PC-3 (cell line): ENCODE results near the gene LASP1NB.
"Not testable (repeated sequence)": the region's sequence is repeated elsewhere in the genome, so short reads cannot be mapped to it uniquely, and the experiment has no call there.

Experiments
- ATAC-seq: fragments of 200-7000 bp; cut with Tn5 transposase; 2 replicates; pipeline ENCODE4 v1.9.1; 2020; ENCODE audit warnings: mild to moderate bottlenecking, moderate library complexity
- BruUV-seq: library from RNA; stranded (reverse); fragments of 400-500 nt; replicated peaks from 2 replicates; lab custom pipeline; 2021; lab: Mats Ljungman, UMichigan
- CTCF ChIA-PET: fragments of 300-600 bp; sonication (Branson Sonifier 250); formaldehyde crosslinking; loops from one replicate; lab custom pipeline; 2022; ENCODE audit warnings: antibody characterized with exemption; lab: Charles Lee
- POLR2A ChIA-PET: fragments of 300-600 bp; sonication (Branson Sonifier 250); formaldehyde crosslinking; loops from one replicate; lab custom pipeline; 2022; ENCODE audit warnings: antibody characterized with exemption; ENCODE audit not compliant: unreplicated experiment; lab: Charles Lee
- DNase-seq: peaks from one replicate; pipeline ENCODE4 v3.0.0-alpha.2; 2015
- H2AFZ ChIP-seq: fragments of 300-600 bp; sonication (generic); 2 replicates; pipeline ENCODE4 v1.6.0; 2016; ENCODE audit warnings: antibody characterized with exemption, low read length
- H3F3A ChIP-seq: fragments of 300-600 bp; sonication (generic); one replicate; pipeline ENCODE4 v1.6.0; 2017; ENCODE audit warnings: antibody characterized with exemption, low read length, control low read depth, mild to moderate bottlenecking; ENCODE audit not compliant: unreplicated experiment
- H3K27ac ChIP-seq: fragments of 300-600 bp; sonication (generic); 2 replicates; pipeline ENCODE4 v1.5.1; 2016; ENCODE audit warnings: mild to moderate bottlenecking, low read length
- H3K27me3 ChIP-seq: fragments of 300-600 bp; sonication (generic); 2 replicates; pipeline ENCODE4 v1.6.1; 2016; ENCODE audit warnings: low read length, mixed read lengths
- H3K36me3 ChIP-seq: fragments of 300-600 bp; sonication (generic); 2 replicates; pipeline ENCODE4 v1.6.1; 2016; ENCODE audit warnings: low read depth, mixed run types, low read length, mixed read lengths
- H3K4me1 ChIP-seq: fragments of 300-600 bp; sonication (generic); 2 replicates; pipeline ENCODE4 v1.5.1; 2016; ENCODE audit warnings: low read length; ENCODE audit not compliant: insufficient read depth
- H3K4me2 ChIP-seq: fragments of 300-600 bp; sonication (generic); 2 replicates; pipeline ENCODE4 v1.6.0; 2016; ENCODE audit warnings: low read length
- H3K4me3 ChIP-seq: fragments of 300-600 bp; sonication (generic); 2 replicates; pipeline ENCODE4 v1.5.1; 2016; ENCODE audit warnings: mild to moderate bottlenecking, low read length, mixed read lengths
- H3K79me2 ChIP-seq: fragments of 300-600 bp; sonication (generic); 2 replicates; pipeline ENCODE4 v1.6.1; 2017; ENCODE audit warnings: low read length, mixed read lengths
- H3K9ac ChIP-seq: fragments of 300-600 bp; sonication (generic); 2 replicates; pipeline ENCODE4 v1.6.0; 2016; ENCODE audit warnings: mild to moderate bottlenecking, low read length
- H3K9me2 ChIP-seq: fragments of 300-600 bp; sonication (generic); replicated peaks from 2 replicates; pipeline ENCODE4 v1.6.1; 2016; ENCODE audit warnings: mixed run types, low read length, mixed read lengths
- H3K9me3 ChIP-seq: fragments of 300-600 bp; sonication (generic); 2 replicates; pipeline ENCODE4 v1.6.1; 2016; ENCODE audit warnings: low read length, mixed read lengths
- H4K20me1 ChIP-seq: fragments of 300-600 bp; sonication (generic); 2 replicates; pipeline ENCODE4 v1.6.1; 2016; ENCODE audit warnings: low read length, mixed read lengths
- CTCF ChIP-seq: fragments of 300-600 bp; sonication (generic); conservative IDR thresholded peaks from 2 replicates; pipeline ENCODE4 v1.5.1; 2017; ENCODE audit warnings: antibody characterized with exemption, low read depth, mild to moderate bottlenecking, low read length
- EZH2 ChIP-seq: fragments of 300-600 bp; sonication (generic); IDR thresholded peaks from one replicate; pipeline ENCODE4 v1.6.1; 2017; ENCODE audit warnings: antibody characterized with exemption, mild to moderate bottlenecking, low read length; ENCODE audit not compliant: unreplicated experiment
- EZH2phosphoT487 ChIP-seq: fragments of 300-600 bp; sonication (generic); IDR thresholded peaks from 2 replicates; pipeline ENCODE4 v1.6.1; 2018; ENCODE audit warnings: mild to moderate bottlenecking, antibody characterized with exemption, low read length, borderline replicate concordance
- intact Hi-C: fragments of 100-400 bp; cut with micrococcal nuclease; formaldehyde crosslinking; loops from 2 replicates; pipeline ENCODE4 v1.9.0; 2023

LASP1NB gene

GRCh38 chr17:38908676-38909181 lies 16.7 kb upstream of the LASP1NB start:
- Histone ChIP-seq H4K20me1 (no peaks in the 10 kb centered on the region), H3K27ac (no peak overlapping the region), H3K27me3 (no peaks in the 10 kb centered on the region), H3K9me2 (no peaks in the 10 kb centered on the region), H3K36me3 (peaks cover 7% of the 10 kb centered on the region), H3K4me1 (no peaks in the 10 kb centered on the region), H3K9ac (no peak overlapping the region), H3K4me3 (no peak overlapping the region), H3K79me2 (no peaks in the 10 kb centered on the region), H3K4me2 (no peak overlapping the region), H3K9me3 (no peaks in the 10 kb centered on the region), H2AFZ (no peak overlapping the region), H3F3A (no peaks in the 10 kb centered on the region)
- ChIA-PET CTCF (no interaction called here), POLR2A (no interaction called here)
- ATAC-seq (no peak), DNase-seq (no peak)
- TF ChIP-seq EZH2 (no peak), EZH2phosphoT487 (no peak), CTCF (no peak)
- BruUV-seq = no TSS peak
- intact Hi-C loops = no loop called here

- TF ChIP-seq EZH2phosphoT487 = no peak
- TF ChIP-seq CTCF = no peak
- no peak for TF ChIP-seq EZH2
- H3K9me3 ChIP-seq = no peaks in the 10 kb centered on the region
- H3K9ac ChIP-seq = no peak overlapping the region
- no peaks in the 10 kb centered on the region for H3K79me2 ChIP-seq
- CTCF ChIA-PET = no interaction called here
- no peaks in the 10 kb centered on the region for H4K20me1 ChIP-seq
- H3K9me2 ChIP-seq = no peaks in the 10 kb centered on the region
- H3K4me3 ChIP-seq = no peak overlapping the region
- no peaks in the 10 kb centered on the region for H3K27me3 ChIP-seq
- peaks cover under 1% of the 10 kb centered on the region for H3K36me3 ChIP-seq
- intact Hi-C loops = no loop called here
- POLR2A ChIA-PET = no interaction called here
- no peak overlapping the region for H2AFZ ChIP-seq
- H3K4me2 ChIP-seq = no peak overlapping the region
- H3K27ac ChIP-seq = no peak overlapping the region
- no peaks in the 10 kb centered on the region for H3K4me1 ChIP-seq
- ATAC-seq = no peak
- no peaks in the 10 kb centered on the region for H3F3A ChIP-seq
- DNase-seq = no peak
- no TSS peak for BruUV-seq
These were observed 15.1 kb upstream of the LASP1NB start for GRCh38 chr17:38910325-38910724.

GRCh38 chr17:38911081-38911730 lies 14.2 kb upstream of the LASP1NB start:
- Histone ChIP-seq H3K27ac (no peak overlapping the region), H3K79me2 (no peaks in the 10 kb centered on the region), H3K9me2 (no peaks in the 10 kb centered on the region), H3K27me3 (no peaks in the 10 kb centered on the region), H3K4me3 (no peak overlapping the region), H3K36me3 (peaks cover 3% of the 10 kb centered on the region), H3K4me2 (no peak overlapping the region), H3F3A (no peaks in the 10 kb centered on the region), H2AFZ (no peak overlapping the region), H3K4me1 (no peaks in the 10 kb centered on the region), H3K9me3 (no peaks in the 10 kb centered on the region), H4K20me1 (no peaks in the 10 kb centered on the region), H3K9ac (no peak overlapping the region)
- intact Hi-C loops = no loop called here
- CTCF ChIA-PET = no interaction called here
- POLR2A ChIA-PET = no interaction called here
- DNase-seq (no peak), ATAC-seq (no peak)
- no TSS peak for BruUV-seq
- TF ChIP-seq CTCF = no peak
- no peak for TF ChIP-seq EZH2phosphoT487
- no peak for TF ChIP-seq EZH2

- DNase-seq, POLR2A ChIA-PET, ATAC-seq, H3K4me2 ChIP-seq, BruUV-seq, H3F3A ChIP-seq, H4K20me1 ChIP-seq, CTCF ChIA-PET, H3K4me1 ChIP-seq, H3K36me3 ChIP-seq, H3K27me3 ChIP-seq, H2AFZ ChIP-seq, H3K9me3 ChIP-seq, H3K9me2 ChIP-seq, H3K79me2 ChIP-seq, intact Hi-C loops, H3K9ac ChIP-seq, H3K4me3 ChIP-seq, H3K27ac ChIP-seq: not testable (repeated sequence)
These were observed 13.7 kb upstream of the LASP1NB start for GRCh38 chr17:38911731-38912081.
